Measurements from ENCODE around the gene AQP1. TPM values are rescaled to one million over a fixed set of nuclear protein-coding genes. Genes with fewer than 3 reads are reported as not detected.

AQP1 gene
- total RNA-seq, 4 donors from 2014 or later, result 92.1 to 139 (median 110) TPM

DNA sequence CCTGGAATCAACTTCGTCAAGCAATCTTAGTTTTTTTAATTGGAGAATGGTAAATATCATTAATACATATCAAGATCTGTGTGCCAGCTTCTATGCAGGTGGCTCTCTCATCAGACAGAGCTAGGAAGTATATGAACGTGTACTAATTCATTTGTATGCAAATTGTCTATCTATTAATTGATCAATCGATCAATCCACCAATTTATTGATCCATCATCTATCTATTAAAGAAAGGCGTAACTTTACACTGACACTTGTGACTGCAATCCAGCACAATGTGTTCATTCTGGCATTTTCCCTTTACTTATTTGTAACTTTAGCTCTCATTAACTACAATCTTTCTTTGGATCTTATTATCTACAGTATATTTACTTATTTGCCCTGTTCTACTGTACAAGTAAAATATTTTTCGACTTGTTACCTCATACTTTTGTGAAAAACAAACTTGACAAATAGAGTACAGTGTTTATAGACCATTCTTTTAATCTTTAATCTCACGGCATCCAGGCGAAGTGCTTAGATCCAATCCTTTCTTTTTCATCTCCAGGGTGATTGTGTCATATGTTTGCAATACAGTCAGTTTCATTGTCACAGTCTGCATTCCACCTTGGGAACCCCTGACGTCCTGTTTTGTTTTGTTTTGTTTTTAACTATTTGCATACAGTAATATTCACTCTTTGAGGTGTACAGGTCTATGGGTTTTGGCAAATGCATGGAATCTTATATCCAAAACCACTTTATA lies 30.1 kb downstream of the AQP1 start:
- DNase-seq (ENCODE audit: low spot score in 2 of 2), result no peak
- no peaks in the 10 kb centered on the region for H3K36me3 ChIP-seq
- H3K4me3 ChIP-seq, result no peak overlapping the region
- H3K27me3 ChIP-seq, result peaks cover 36% of the 10 kb centered on the region
- WGBS, result 51% methylated on average over 8 of the region's 8 CpGs
- TF ChIP-seq POLR2AphosphoS5 (IDR thresholded peaks at IDR 0.05) (no peak), EP300 (IDR thresholded peaks at IDR 0.05) (no peak), POLR2A (IDR thresholded peaks at IDR 0.05) (no peak)
- TF ChIP-seq, protein P1, sequence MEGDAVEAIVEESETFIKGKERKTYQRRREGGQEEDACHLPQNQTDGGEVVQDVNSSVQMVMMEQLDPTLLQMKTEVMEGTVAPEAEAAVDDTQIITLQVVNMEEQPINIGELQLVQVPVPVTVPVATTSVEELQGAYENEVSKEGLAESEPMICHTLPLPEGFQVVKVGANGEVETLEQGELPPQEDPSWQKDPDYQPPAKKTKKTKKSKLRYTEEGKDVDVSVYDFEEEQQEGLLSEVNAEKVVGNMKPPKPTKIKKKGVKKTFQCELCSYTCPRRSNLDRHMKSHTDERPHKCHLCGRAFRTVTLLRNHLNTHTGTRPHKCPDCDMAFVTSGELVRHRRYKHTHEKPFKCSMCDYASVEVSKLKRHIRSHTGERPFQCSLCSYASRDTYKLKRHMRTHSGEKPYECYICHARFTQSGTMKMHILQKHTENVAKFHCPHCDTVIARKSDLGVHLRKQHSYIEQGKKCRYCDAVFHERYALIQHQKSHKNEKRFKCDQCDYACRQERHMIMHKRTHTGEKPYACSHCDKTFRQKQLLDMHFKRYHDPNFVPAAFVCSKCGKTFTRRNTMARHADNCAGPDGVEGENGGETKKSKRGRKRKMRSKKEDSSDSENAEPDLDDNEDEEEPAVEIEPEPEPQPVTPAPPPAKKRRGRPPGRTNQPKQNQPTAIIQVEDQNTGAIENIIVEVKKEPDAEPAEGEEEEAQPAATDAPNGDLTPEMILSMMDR (IDR thresholded peaks at IDR 0.05), result no peak
- no peak overlapping the region for H3K27ac ChIP-seq
- no peaks in the 10 kb centered on the region for H3K9me3 ChIP-seq
- H3K4me1 ChIP-seq, result peaks cover 4% of the 10 kb centered on the region

DNA sequence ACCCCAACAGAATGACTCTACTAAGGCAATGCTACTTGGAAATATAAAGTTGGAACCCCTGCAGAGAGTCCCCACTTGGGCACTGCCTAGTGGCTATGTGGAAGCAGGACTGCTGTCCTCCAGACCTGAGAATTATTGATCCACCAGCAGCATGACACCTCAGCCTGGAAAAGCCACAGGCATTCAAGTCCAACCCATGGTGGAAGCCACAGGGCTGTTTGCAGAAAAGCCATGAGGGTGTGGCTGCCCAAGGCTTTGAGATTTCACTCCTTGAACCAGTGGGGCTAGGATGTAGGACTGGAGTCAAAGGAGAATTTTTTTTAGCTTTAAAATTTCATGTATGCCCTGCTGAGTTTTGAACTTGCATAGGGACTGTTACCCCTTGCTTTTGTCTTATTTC lies 38.5 kb downstream of the AQP1 start:
- no peaks in the 10 kb centered on the region for H3K9me3 ChIP-seq
- peaks cover 19% of the 10 kb centered on the region for H3K27me3 ChIP-seq
- no peak overlapping the region for H3K27ac ChIP-seq
- no peaks in the 10 kb centered on the region for H3K36me3 ChIP-seq
- no peaks in the 10 kb centered on the region for H3K4me1 ChIP-seq
- H3K4me3 ChIP-seq, result no peak overlapping the region
- TF ChIP-seq EP300 (IDR thresholded peaks at IDR 0.05) (no peak), POLR2A (IDR thresholded peaks at IDR 0.05) (no peak), POLR2AphosphoS5 (IDR thresholded peaks at IDR 0.05) (no peak)
- TF ChIP-seq, protein P1 (IDR thresholded peaks at IDR 0.05), result no peak
- no peak for DNase-seq (ENCODE audit: low spot score in 2 of 2)

- H3K4me3 ChIP-seq, result no peak overlapping the region
- H3K27ac ChIP-seq, result no peak overlapping the region
- H3K27me3 ChIP-seq, result peaks cover 7% of the 10 kb centered on the region
- no peaks in the 10 kb centered on the region for H3K36me3 ChIP-seq
- H3K4me1 ChIP-seq, result no peaks in the 10 kb centered on the region
- no peaks in the 10 kb centered on the region for H3K9me3 ChIP-seq
- 56% methylated on average over 4 of the region's 4 CpGs for WGBS
- DNase-seq (ENCODE audit: low spot score in 2 of 2), result no peak
- TF ChIP-seq EP300 (IDR thresholded peaks at IDR 0.05) (no peak), POLR2A (IDR thresholded peaks at IDR 0.05) (no peak), POLR2AphosphoS5 (IDR thresholded peaks at IDR 0.05) (no peak)
- TF ChIP-seq, protein P1 (IDR thresholded peaks at IDR 0.05), result no peak
Observed at GRCh38 chr7:30954914-30955313, 43.3 kb downstream of the AQP1 start.

DNA sequence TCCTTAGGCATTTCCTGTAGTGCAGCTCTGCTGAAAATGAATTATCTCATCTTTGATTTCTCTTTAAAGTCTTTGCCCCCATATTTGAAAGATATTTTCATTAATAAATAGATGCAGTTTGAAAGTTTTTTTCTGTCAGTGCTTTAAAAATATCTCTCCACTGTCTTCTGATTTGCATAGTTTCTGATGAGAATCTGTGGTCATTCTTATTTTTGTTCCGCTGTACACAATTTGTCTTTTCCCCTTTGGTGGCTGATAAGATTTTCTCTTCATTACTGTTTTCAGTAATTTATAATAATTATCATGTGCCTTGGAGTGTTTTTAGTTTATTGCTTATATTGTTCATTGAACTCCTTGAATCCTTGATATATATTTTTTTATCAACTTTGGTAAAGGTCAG lies 45.1 kb downstream of the AQP1 start:
- Histone ChIP-seq H3K27ac (no peak overlapping the region), H3K4me1 (no peaks in the 10 kb centered on the region), H3K4me3 (no peak overlapping the region), H3K36me3 (no peaks in the 10 kb centered on the region), H3K27me3 (peaks cover 5% of the 10 kb centered on the region), H3K9me3 (no peaks in the 10 kb centered on the region)
- DNase-seq (ENCODE audit: low spot score in 2 of 2), result no peak
- TF ChIP-seq POLR2A (IDR thresholded peaks at IDR 0.05) (no peak), EP300 (IDR thresholded peaks at IDR 0.05) (no peak), POLR2AphosphoS5 (IDR thresholded peaks at IDR 0.05) (no peak)
- TF ChIP-seq, protein P1 (IDR thresholded peaks at IDR 0.05), result no peak
- WGBS, result 97% methylated on average over 1 of the region's 1 CpG

GRCh38 chr7:30963842-30964241 lies 52.2 kb downstream of the AQP1 start, which contains the start of gene GHRHR:
TSS of gene GHRHR (plus strand) at chr7:30963953. CDS start at chr7:30964069, 116 bp downstream.
- no peaks in the 10 kb centered on the region for H3K36me3 ChIP-seq
- TF ChIP-seq EP300 (IDR thresholded peaks at IDR 0.05) (no peak), POLR2AphosphoS5 (IDR thresholded peaks at IDR 0.05) (no peak), POLR2A (IDR thresholded peaks at IDR 0.05) (no peak)
- TF ChIP-seq, protein P1 (IDR thresholded peaks at IDR 0.05), result no peak
- no peak for DNase-seq (ENCODE audit: low spot score in 2 of 2)
- no peak within 1 kb of the TSS for H3K4me3 ChIP-seq
- no peaks in the 10 kb centered on the region for H3K4me1 ChIP-seq
- no peaks in the 10 kb centered on the region for H3K9me3 ChIP-seq
- no peaks in the 10 kb centered on the region for H3K27me3 ChIP-seq
- WGBS, result 76% methylated on average over 6 of the region's 11 CpGs
- H3K27ac ChIP-seq, result no peak within 1 kb of the TSS
